Renal pelvis (tissue), 4 donors: ENCODE results near the gene FRMD3. TPM values are rescaled to one million over a fixed set of nuclear protein-coding genes. Genes with fewer than 3 reads are reported as not detected.

Experiments used
- DNase-seq: peaks from one replicate; pipeline ENCODE4 v3.0.0-alpha.2; 2013
- polyA plus RNA-seq, 3 donors: library from polyadenylated mRNA; unstranded; fragments of 120-200 nt; gene quantifications; one replicate each; pipeline ENCODE4 v1.2.1, GENCODE V29; 2013; ENCODE audit not compliant: insufficient read length in 3 of 3

Gene FRMD3
- polyA plus RNA-seq, 3 donors, result 16.6 to 22.1 (median 20.3) TPM

DNA sequence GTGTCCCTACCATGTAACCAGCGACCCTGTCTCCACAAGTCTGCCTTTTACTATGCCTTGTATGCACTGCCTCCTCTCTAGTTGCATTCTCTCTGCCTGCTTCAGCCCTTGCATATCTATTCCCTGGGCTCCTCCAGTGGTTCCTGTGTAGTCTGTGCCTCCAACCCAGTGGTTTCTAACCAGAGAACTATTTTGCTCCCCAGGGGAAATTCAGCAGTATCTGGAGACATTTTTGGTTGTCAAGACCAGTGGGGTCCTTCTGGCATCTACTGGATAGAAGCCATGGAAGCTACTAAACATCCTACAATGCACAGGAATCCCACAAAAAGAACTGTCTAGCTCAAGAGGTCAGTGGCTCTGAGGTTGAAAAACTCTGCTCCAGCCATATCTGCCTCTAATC, 251.2 kb downstream of the FRMD3 start:
- DNase-seq, result no peak

DNA sequence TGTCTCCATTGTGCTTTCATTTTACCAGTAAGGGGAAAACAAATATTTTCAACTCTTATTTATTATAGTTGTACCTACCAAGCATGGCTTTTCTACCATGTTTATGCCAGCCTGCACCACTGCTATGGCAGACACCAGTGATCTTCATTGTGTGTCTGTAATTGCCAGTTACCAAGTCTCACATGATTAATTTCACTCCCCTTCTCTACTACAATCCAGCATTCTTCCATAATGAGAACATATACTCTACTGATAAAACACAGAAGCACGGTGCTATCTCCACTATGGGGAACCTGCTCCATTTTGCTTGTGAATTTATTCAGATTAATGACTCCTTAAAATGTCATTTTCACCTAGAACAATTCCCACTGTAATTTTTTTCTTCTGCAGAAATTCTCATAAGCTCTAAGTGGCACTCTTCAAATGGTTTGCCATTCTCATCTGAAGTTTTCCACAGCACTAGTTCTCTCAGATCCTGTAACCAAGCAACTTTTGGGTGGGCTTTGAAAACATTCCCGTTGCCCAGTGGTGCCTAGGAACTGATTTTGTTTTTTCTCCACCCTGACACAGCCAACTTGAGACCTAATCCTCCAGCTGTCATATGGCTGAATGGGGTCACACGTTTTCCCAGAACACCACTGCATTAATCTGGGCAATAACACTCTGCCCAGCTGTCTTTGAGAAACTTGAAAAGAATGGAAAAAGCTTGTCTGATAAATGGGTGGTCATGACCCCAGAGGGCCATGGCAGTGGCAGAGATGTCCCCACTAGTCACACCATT, 252.6 kb downstream of the FRMD3 start:
- DNase-seq, result no peak

DNA sequence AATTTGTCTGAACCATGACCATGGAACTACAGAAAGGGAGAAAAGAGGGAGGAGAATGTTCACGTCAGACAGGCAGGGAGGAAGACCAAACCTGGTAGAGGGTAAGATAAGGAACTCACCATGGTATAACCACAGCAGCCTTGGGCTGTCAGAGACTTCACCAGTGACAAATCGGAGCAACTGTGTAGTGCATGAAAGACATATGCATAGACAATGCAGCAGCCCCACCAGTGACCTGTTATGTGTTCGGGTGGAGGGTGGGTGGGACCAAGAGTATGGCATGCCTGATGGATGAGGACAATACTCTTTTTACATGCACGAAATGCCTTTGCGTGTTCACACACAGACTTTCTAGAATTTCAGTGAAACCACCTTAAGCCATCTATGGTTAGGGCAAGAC, 253.5 kb downstream of the FRMD3 start:
- DNase-seq, result no peak

GRCh38 chr9:83283528-83283927, 254.7 kb downstream of the FRMD3 start:
- DNase-seq, result no peak

GRCh38 chr9:83281306-83282255, 256.6 kb downstream of the FRMD3 start:
- no peak for DNase-seq

DNA sequence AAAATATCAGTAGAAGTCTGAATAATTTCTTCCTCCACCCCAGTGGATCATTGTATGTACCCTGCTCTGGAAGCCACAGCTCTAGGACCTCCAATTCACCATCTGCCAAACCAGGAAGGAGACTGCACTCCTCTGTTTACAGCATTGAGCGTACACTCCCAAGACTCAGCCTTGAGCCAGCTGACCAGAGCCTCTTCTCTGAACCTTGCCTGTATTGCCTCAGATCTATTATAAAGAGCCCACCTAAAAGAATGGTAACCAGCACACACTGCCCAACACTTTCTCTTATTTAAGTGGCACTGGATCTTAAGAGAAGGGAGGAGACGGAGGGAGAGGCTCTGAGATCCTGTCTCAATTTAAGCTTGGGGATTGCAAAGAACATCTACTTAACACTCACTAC, 257.4 kb downstream of the FRMD3 start:
- DNase-seq, result no peak

- DNase-seq, result no peak
Measured at GRCh38 chr9:83280268-83280667, 257.9 kb downstream of the FRMD3 start.

- no peak for DNase-seq
Measured at GRCh38 chr9:83274787-83275186, 263.4 kb downstream of the FRMD3 start.

DNA sequence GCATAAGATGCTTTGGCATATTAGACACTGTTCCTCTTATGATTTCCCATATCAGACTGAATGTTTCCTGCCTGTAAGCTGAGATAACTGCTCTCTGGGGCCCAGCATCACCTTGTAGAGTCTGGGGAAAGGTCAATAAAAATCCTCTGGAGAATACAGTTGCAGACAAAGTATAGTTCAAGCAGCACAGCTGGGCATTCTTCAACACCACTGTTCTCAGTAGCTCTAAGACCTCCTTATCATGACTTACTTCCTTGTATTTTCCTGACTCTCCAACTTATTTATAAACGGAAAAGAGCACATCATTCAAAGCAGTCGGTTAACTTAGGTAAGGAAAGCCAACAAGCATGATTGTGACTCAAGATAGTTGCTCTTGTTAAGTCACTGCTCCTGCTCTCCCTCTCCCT, 266.5 kb downstream of the FRMD3 start:
- no peak for DNase-seq

DNA sequence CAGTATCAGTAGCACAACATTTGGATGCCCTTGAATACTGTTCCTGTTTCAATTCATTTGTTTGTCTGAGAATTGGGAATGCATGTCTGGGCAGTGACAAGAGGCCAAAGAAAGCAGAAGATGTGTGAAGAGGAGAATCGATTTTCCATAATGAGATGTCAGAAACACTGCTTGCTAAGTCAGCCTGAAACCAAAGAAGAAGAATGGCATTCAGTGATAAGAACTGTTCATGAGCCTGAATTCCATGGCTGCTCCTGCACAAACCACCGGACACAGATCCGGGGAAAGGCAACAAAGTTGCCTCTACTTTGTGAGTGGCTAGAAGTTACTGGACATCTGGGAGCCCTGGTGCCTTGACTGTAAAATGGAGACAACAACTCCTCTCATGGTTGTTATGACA, 268.1 kb downstream of the FRMD3 start:
- no peak for DNase-seq

DNA sequence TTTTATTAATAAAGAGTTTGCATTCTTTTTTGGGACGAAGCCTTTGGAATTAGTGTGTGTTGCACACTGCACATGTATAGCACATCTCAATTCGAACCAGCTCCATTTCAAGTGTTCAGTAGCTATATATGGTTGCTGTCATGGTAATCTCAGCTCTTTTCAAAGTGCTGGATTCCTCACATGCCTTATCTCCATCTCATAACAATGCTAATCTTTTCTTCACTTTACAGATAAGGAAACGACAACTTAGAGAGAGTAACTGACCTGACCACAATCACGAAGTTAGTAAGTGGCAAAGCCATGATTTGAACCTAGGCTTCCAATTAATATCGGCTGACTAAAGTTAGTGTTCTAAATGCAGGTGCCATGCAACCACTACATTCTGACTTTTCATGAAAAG, 270.5 kb downstream of the FRMD3 start:
- DNase-seq, result no peak

- DNase-seq, result no peak
Measured at GRCh38 chr9:83266666-83267496, 271.3 kb downstream of the FRMD3 start.

- DNase-seq, result no peak
Measured at GRCh38 chr9:83266331-83266665, 271.9 kb downstream of the FRMD3 start.

GRCh38 chr9:83264315-83264714, 273.9 kb downstream of the FRMD3 start:
- DNase-seq, result no peak

DNA sequence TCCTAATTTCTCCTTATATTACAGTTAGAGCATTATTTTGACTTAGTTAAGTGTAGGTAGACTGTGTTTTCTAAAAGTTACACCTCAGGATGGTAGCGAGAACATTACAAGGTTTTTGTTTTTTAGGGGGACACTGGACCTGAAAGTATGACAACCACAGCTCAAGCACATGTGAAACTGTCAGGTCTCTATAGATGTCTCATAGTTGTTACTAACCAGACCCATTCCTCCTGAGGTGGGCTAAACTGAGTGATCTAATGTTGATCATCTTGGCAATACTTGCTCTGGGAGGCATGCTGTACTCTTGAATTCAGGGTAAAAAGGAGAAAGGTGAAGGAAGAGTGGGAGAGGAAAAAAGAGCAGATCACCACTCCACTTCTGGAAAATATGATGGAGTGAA, 278.6 kb downstream of the FRMD3 start:
- DNase-seq, result no peak

- no peak for DNase-seq
Measured at GRCh38 chr9:83257937-83258891, 280.0 kb downstream of the FRMD3 start.

- DNase-seq, result no peak
Measured at GRCh38 chr9:83247732-83248131, 290.5 kb downstream of the FRMD3 start.

- DNase-seq, result no peak
Measured at GRCh38 chr9:83245979-83246659, 292.1 kb downstream of the FRMD3 start.

- no peak for DNase-seq
Measured at GRCh38 chr9:83242066-83242465, 296.1 kb downstream of the FRMD3 start.

DNA sequence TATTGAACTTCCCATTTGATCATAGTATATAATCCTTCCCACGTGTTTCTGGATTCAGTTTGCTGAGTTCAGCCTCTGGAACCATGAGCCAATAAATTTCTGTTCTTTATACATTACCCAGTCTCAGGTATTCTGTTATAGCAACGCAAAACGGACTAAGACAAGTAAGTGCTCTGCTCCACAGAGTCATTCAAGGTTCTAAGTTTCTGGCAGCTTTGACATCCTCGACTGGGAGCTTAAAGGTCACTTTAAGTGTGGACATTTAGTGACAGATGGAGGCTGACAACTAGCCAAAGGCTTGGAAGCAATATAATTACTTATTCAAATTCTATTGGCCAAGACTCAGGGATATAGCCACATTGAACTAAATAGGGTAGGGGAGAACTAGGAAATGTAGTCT, 297.5 kb downstream of the FRMD3 start:
- DNase-seq, result no peak
